Fibroblast of peridontal ligament (primary cell): ENCODE data around the gene FBXL20.
"Not testable (repeated sequence)": the region's sequence is repeated elsewhere in the genome, so short reads cannot be mapped to it uniquely, and the experiment has no call there.

Experiments used
- DNase-seq: peaks from one replicate; pipeline ENCODE4 v3.0.0-alpha.2; 2010; ENCODE audit errors: extremely low read depth

The FBXL20 gene

GRCh38 chr17:39401412-39402243 is at the start of gene FBXL20:
Gene FBXL20 (minus strand): TSS chr17:39401626. CDS start chr17:39401402, 224 bp downstream.
- peak; percentile 83 for DNase-seq

DNA sequence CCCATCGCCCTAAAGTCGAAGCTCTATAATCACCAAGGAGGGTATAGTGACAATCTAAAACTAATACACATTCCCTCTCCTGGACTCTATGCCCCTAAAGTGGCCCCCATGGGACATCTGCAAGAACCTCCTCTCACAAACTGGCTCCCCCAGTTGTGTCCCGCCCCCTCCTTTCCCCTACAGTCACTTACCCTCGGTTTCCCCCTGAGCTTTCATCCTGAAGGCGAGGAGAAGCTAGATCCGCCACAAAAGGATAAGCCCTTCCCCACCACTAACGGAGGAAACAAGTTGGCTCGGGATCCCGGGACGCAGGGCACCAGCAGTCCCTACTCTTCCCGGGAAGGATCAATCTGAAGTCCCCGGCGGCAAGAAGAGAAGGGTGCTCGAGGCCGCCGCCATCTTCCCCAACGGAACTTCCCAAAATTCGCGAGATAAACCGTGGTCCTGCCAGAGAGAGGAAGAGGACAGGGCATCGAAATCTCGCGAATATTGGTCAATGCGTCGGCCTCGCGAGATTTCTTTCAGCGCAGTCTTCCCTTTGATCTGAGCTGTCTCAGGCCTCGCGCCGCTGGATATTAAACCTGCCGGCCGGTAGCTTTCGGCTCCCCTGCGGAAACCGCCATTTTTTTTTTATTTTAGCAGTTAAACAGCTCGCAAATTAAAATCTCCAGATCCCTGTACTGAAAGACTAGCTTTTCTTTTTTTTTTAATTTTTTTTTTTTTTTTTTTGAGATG is 49.6 kb upstream of the FBXL20 start, which contains the start of gene MED1:
TSS of gene MED1 (minus strand) at position 417 of the 735 bp plus-strand sequence. CDS start at position 216, 201 bp downstream.
- DNase-seq: peak; percentile 99

- no peak for DNase-seq
Measured at GRCh38 chr17:39450051-39450450, 48.6 kb upstream of the FBXL20 start.

GRCh38 chr17:39447561-39447960 is 46.1 kb upstream of the FBXL20 start:
- no peak for DNase-seq

- no peak for DNase-seq
Measured at GRCh38 chr17:39443326-39443725, 41.9 kb upstream of the FBXL20 start.

DNA sequence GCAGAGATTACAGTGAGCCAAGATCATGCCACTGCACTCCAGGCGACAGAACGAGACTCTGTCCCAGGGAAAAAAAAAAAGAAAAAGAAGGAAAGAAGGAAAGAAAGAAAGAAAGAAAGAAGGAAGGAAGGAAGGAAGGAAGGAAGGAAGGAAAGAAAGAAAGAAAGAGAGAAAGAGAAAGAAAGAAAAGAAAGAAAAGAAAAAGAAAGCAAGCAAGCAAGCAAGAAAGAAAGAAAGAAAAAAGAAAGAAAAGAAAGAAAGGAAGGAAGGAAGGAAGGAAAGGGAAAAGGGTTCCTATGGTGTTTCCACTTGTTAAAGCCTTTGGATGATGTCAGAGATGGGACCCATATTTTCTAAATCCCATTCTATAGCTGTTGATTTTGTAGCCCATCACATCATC is 38.4 kb upstream of the FBXL20 start:
- DNase-seq: not testable (repeated sequence)

- no peak for DNase-seq
Measured at GRCh38 chr17:39429600-39429999, 28.2 kb upstream of the FBXL20 start.

- DNase-seq: no peak
Measured at GRCh38 chr17:39416141-39416540, 14.7 kb upstream of the FBXL20 start.

GRCh38 chr17:39410279-39410678 is 8.9 kb upstream of the FBXL20 start:
- no peak for DNase-seq

DNA sequence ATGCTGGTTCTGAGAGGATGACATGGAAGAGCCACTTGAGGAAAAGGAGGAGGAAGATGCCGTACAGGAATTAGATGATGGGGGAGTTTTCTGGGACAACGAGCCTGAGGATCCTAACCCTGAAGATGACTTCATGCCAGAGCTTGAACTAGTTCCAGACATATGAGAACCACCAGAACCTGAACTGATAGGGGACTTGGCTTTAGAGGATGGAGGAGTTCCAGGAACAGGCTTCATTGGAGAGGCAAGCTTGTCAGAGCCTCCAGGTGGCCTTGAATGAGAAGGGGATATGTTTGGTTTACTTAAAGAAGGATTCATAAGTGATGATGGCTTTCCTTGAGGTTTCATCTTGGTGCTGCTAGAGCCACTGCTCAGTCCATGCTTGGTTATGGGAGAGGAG is 6.9 kb upstream of the FBXL20 start:
- DNase-seq: no peak

- no peak for DNase-seq
Measured at GRCh38 chr17:39406951-39407350, 5.5 kb upstream of the FBXL20 start.

GRCh38 chr17:39405436-39405835 is 4.0 kb upstream of the FBXL20 start:
- DNase-seq: no peak

DNA sequence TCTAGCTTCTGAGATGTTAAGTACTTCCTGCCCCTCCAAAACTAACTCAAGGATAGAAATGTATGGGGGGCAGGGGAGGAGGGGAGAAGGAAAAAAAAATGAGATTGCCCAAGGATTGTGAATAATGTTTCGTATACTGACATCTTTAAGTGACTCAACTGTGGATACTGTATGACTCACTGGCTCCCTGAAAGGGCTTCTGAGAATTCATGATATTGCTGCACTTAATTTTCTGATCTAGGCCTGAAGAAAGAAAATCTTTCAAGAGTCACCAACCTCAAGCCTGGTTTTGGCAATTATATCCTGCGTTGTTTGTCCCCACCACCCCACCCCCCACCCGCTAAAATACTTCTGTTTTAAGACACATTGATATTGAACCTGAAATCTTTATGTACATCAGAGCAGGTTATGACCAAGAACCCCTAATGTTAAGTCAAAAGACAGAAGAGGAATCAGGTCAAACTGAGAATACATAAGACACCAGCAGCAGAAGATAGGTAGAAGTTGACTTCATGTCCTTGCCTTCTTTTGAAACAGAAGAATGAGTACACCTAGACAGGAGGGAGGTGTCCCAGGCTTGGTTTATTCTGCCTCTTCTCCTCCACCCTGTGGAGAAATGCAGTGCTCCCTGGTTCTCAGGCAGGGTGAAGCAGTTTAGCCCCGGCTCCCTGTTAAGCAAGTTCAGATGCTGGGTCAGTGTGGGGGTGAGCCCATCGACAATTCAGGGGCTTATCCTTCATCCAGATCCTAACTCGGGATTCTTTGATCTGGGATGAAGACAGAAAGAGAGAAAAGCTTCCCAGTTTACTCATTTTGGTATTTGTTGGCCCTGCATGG is 3.3 kb upstream of the FBXL20 start:
- DNase-seq: peak; percentile 89

DNA sequence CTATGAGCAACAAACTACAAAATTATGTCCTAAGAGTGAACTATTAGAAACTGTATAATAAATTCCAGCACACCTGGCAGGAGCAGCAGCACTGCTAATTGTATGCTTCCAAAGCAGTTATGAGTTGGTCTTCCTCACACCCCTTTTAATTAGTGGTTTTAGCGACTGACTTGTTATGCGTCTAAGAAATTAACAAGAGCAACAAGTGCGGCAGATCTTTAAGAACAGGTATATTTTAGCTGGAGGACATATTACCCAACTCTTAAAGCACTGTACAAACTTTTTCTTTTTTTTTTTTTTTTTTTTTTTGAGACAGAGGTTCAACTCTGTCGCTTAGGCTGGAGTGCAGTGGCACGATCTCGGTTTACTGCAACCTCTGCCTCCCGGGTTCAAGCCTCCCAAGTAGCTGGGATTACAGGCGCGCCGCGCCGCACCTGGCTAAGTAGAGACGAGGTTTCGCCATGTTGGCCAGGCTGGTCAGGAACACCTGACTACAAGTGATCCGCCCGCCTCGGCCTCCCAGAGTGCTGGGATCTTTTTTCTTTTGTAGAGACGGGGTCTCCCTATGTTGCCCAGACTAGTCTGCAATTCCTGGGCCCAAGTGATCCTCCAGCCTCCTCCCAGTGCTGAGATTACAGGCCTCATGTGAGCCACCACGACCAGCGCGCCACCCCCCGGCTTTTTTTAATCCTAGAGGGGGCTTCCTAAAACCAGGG is 1.6 kb upstream of the FBXL20 start:
- no peak for DNase-seq

GRCh38 chr17:39402244-39402889 is 941 bp upstream of the FBXL20 start:
- DNase-seq: peak; percentile 88

- no peak for DNase-seq
Measured at GRCh38 chr17:39400547-39401411, 647 bp downstream of the FBXL20 start.

DNA sequence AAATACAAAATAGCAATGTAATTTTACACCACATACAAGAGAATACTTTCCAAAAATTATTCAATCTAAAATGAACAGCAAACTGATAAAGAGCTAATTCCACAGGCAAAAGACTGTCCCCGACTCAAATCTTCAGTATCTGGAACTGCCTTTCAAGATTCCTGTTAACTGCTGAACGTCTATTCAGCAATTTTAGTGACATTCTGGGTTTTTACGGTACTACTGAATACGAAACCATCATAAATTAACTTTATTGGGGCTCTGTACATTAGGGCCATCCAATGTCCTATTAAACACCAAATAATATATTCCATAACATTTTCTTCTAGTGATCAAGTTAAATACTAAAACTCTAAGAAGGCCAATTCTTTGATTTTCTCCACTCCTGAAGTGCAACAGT is 1.6 kb downstream of the FBXL20 start:
- DNase-seq: no peak

- DNase-seq: peak; percentile 62
Measured at GRCh38 chr17:39393736-39394135, 7.7 kb downstream of the FBXL20 start.

- DNase-seq: no peak
Measured at GRCh38 chr17:39391448-39391847, 10.0 kb downstream of the FBXL20 start.

DNA sequence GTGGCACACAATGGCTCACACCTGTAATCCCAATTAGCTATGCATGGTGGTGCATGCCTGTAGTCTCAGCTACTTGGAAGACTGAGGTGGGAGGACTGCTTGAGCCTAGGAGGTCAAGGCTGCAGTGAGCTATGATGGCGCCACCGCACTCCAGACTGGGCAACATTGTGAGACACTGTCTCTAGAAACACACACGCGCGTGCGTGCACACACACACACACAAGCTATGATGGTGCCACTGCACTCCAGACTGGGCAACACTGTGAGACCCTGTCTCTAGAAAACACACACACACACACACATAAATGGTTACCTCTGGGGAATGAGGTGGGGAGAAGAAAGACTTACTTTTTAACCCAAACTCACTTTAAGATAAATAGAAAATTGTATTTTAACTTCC is 16.4 kb downstream of the FBXL20 start:
- no peak for DNase-seq
